Glomerular visceral epithelial cell (primary cell): Measurements from ENCODE around the gene NFAM1.

Experiments
- DNase-seq: peaks from one replicate; pipeline ENCODE4 v3.0.0-alpha.2; 2016; ENCODE audit errors: extremely low spot score

Gene NFAM1

DNA sequence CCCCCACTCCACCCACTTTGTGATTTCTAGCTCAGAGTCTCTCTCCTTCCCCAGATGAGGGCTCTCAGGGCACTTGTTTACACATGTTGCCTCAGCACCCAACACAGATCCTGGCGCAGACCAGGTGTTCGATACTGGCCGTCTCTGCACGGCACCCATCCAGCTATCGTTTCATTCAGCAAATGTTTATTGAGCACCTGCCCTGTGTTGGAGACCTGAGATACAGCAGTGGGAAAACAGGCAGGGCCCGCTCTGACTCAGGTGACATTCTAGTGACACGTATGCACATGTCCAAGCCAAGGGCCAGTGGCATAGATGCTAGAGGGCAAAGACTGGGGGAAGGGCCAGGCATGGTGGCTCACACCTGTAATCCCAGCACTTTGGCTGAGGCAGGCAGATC is 71.9 kb downstream of the NFAM1 start:
- DNase-seq, result no peak

DNA sequence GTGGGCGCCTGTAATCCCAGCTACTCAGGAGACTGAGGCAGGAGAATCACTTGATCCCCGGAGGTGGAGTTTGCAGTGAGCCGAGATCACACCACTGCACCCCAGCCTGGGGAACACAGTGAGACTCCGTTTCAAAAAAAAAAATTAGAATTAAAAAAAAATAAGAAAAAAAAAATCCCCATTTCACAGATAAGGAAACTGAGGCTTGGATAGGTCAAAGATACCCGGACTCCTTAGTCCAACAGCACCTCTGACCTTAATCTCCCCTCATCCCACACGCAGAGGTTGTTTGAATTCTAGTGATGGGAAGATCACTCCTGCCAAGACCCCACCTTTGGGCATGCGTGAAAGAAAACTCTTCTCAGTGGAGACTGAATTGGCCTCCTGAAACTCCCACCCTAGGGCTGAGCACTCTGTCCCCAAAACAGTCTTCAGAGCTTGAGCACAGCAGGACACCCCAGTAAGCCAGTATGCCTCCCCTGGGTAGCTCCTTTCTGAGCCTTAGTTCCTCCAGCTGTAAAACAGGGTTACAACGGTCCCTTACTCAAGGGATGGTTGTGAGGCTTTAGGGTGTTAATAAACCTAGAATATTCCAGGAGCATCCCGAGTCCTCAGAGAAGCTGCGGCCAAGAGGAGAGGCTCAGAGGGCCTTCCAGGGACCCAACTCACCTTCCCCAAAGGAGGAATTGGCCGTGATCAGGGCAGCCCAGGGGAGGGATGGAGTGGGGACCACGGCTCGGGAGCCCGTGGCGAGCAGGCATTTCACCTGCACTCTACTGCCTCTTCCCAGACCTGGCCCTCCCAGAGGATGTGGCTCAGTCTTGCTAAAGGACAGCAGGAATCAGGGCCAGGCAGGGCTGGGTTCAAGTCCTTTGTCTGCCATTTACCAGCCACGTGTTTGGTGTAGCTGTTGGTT is 73.3 kb downstream of the NFAM1 start:
- no peak for DNase-seq

DNA sequence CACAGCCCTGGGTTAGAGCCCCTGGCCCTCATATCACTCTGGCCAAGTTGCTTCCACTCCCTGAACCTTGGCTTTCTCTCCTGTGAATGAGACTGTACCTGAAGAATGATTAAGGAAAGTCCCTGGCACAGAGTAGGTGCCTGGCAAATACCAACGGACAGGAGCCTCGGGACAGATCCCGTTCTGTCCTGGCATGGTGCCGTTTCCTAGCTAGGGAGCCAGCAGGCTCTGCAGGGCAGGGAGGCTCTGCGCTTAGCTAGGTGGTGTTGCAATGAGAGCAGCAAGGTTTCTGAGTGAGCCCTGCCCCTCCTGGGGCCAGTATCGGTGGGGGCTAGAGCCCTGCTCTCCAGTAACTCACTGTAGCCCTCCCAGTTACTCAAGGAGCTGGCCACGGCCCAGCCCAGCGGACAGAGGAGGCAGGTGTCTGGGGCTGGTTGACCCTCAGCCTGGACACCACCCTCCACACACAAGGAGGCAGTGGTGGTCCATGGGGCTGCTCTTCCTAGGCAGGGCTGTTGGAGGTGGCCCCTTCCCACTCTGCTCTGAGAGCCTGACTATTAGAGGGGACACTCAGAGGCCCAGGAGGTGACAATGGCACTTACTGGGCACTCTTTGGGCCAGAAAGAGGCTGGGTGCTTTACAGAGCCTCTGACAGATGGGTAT is 74.4 kb downstream of the NFAM1 start:
- no peak for DNase-seq

DNA sequence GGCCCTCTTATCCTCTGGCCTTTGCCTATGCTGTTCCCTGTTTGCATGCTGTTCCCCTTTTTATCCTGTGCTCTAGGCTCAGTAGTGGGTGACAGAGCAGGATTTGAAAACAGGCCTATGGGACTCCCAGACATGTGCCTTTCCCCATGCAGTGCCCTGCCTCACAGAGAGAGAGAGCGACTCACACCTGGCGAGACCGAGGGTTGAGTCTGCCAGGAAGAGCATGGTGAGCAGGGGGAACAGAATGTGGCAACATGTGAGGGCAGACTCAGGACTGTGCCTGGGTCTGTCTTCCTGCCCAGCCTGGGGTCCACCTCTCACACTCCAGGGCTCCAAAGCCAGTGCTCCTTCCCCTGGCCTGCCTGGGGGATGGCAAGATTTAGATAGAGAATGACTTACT is 75.0 kb downstream of the NFAM1 start:
- DNase-seq, result no peak

DNA sequence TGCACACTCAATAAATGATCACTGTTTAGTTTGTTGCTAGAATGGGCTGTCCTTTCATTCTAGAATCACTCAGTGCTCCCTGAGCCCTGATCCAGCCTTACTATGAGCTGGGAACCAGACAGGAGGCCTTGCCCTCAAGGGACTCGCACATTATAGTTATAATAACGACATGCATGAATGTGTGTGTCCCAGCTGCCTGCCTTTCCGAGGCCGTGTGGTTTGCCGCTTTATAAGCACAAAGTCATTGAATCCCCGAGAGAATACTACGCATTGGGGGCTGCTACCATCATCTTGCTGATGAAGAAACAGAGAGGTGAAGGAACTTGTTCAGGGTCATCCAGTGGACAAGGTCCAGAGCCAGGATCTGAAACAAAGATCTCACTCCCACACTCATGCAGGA is 75.7 kb downstream of the NFAM1 start:
- no peak for DNase-seq

DNA sequence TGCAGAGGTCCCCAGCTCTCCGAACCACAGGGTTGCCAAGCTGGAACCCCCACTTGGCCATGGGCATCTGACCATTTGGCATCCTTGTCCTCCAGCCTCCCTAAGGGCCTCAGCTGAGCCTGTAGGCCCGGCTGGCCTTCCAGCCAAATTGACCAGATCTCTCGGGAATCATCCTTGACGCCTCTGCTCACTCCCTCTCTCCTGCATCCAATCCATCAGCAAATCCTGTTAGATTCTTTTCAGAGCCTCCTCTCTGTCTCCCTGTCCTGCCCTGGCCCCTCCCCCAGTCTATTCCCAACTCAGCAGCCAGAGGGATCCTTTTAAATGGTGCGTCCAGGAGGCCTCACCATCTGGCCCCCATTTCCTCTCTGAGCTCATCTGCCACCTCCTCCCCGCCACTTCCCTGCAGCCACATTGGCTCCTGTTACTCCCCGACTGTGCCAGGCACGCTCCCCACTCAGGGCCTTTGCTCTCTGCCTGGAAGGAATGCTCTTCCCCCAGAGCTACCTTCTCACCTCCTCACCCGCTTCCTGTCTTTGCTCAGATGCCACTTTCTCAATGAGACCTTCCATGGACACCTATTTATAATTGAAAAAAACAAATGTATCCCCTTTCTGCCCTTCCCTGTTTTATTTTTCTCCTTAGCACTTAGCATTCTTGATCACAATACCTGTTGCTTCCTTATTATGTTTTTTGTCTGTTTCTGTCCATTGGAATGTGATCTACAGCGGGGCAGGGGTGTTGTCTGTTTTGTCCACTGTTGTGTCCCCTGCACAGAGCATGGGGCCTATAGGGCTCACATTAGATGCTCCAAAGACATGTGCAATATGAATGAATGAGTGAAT is 78.1 kb downstream of the NFAM1 start:
- no peak for DNase-seq

DNA sequence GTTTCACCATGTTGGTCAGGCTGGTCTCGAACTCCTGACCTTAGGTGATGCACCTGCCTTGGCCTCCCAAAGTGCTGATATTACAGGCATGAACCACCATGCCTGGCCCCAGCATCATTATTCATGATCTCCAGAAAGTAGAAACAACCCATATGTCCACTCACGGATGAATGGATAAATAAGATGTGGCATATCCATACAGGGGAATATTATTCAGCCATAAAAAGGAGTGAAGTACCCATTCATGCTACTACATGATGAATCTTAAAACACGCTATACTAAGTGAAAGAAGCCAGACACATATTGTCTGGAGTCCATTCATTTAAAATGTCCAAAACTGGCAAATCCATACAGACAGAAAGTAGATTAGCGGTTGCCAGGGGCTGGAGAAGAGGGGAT is 81.8 kb downstream of the NFAM1 start:
- no peak for DNase-seq

DNA sequence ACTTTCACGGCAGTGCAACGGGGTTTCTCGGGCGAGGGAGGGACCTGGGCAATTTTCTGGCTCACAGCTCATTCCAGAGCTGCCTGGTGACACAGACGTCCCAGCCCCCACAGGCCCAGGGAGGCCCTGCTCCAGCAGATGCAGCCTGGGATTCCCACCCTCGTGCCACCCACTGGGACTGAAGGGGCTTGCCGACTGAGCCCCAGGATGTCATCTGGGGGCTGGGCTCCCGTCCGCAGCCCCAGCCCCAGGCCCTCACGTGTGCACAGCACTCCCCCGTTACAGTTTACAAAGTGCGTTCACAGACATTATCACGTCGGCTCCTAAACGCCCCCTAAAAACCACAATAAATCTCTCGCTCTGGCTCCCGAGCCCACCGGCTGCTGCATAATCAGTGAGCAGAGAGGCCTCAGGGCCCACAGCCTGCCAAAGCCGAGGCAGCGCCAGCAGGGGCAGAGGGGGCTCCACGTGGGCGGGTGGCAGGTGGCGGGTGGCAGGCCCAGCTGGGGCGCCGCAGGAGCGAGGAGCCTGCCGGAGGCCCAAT is 84.8 kb downstream of the NFAM1 start:
- no peak for DNase-seq

DNA sequence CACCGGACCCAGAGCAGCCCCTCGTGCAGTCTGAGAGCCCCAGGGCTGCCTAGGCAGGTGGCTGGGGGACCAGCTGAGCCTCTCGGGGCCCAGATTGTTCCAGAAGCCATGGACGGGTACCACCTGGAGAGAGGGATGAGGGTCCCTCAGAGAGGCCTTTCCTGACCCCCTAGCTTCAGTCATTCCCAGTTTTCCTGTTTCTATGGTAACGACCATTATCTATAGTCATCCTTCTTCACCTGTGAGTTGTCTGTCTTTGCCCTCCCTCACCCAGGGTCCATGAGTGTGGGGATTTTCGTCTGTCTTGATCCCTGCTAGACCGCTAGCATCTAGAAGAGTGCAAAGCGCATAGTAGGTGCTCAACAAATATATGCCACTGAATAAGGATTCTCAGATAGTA is 85.5 kb downstream of the NFAM1 start:
- no peak for DNase-seq

DNA sequence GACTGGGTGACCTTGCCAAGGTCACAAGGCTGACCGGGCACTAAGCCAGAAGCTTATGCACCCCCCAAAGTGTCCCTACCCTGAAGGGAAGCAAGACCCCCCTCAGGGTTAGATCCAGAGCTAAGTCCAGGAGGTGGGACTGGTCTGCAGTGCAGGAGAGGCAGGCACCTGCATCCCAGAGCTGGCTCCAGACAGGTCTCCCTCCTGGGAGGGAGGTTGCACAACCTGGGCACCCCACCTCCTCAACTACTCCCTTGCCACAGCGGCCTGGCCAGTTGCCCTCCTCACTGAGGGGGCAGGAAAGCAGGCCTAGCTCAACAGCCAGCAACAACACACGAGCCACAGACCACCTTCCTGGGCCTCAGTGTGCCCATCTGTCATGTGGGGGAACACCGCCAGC is 86.7 kb downstream of the NFAM1 start:
- DNase-seq, result no peak

DNA sequence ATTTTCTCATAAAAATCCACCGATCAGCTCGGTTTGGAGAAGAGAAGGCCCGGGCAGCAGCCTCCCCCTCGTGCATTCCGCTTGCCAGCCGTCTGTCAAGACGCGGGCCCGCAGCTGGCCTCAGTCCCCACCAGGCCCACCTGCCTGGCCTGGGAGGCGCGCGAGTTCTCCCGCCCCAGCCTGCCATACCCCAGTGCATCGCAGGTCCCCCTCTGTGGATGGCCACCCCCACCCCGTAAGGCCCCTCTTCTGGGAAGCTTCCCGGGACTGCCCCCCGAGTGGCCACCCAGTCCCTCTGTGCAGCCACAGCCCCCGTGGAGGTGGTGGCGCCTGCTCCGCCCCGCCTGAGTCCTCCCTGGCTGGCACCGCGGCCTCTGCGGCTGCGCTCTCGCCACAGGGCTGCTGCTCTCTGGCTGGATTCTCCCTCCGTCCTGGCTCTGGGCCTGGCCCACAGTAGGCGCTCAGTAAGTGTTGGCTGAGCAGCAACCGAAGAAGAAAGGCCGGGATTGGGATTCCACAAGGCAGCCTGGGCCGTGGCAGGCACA is 87.8 kb downstream of the NFAM1 start:
- no peak for DNase-seq

DNA sequence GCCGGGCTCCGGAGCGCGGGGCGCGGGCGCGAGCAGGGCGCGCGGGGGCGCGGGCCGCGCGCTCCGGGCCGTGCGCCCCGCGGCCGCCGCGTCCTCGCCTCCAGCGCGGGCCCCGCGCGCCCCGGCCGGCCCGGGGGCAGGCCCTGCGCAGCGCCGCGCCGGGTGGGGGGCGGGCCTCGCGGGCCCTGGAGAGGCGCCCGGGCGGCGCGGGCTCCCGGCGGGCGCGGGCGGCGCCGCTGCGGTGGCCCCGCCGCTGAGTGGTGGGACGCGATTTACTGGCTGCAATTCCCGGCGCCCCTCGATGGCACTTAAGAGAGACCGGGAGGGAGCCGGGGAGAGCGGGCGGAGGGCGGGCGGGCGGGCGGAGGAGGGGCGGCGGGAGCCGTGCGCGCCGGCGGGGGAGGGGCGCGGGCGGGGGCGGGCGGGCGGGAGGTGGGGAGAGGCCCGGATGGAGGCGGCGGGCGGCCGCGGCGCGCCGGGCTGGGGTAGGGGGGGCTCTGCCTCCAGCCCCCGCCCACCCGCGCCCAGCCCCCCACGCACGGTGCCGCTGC is 88.6 kb downstream of the NFAM1 start:
- DNase-seq, result no peak

DNA sequence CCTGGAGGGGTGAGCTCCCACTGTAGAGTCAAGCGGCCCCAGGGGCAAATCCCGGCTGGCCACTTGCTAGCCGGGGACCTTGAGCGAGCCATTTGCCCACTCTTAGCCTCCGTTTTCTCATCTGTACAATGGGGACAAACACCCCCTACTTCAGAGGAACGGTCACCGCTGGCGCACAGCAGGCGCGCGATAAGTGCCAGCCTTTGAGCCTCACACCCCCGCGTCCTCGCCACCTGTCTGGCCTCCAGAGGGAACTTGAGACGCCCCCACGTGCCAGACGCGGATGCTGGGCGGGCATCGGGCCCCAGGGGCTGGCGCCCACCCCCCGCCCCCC is 89.1 kb downstream of the NFAM1 start:
- DNase-seq, result no peak

DNA sequence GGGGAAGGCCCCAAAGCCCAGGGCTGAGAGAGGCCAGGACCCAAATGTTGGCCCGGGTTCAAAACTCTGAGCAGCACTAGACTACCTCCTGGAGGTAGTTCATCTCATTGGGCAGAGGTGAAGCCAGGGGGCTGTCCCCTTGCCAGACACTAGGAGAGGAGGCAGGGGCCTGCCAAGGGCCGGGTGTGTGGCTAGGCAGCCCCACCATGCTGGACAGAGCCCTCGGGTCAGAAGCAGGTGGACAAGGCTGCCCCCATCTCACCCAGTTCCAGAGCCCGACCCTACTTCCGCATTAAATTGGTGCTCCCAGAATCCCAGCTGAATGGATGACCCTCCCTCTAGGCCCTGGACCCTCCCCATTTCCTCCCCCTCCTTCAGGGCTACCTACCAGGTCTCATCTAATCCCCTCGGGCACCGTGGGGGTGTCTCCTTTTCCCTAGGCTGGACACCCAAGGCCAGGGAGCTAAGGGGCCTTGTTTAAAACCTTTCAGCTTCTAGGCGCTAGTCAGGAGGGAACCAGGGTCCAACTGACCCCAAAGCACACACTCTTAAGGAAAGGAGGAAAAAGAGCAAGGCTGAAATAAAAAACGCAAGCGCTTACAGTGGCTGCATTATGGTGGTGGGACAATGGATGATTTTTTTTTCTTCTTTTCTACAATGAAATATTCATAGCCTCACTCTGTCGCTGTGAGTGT is 89.6 kb downstream of the NFAM1 start:
- no peak for DNase-seq

DNA sequence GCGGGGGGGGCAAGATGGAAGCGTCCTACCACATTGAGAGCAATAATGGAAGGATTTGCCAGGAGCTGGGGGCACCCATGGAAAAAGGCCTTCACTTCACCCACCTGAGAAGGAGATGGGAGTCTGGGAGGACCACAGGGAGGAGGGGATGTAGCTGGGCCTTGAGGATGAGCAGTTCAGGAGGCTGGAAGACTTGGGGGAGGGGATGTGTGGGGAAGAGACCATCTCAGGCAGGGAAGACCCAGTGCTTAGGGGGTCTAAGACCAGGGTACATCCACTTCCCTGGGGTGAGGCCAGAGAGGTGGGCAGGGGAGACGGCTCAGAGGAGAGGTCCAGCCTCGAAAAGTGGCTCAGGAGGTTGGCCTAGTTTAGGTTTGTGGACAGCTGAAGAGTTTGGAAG is 90.4 kb downstream of the NFAM1 start:
- DNase-seq, result no peak

DNA sequence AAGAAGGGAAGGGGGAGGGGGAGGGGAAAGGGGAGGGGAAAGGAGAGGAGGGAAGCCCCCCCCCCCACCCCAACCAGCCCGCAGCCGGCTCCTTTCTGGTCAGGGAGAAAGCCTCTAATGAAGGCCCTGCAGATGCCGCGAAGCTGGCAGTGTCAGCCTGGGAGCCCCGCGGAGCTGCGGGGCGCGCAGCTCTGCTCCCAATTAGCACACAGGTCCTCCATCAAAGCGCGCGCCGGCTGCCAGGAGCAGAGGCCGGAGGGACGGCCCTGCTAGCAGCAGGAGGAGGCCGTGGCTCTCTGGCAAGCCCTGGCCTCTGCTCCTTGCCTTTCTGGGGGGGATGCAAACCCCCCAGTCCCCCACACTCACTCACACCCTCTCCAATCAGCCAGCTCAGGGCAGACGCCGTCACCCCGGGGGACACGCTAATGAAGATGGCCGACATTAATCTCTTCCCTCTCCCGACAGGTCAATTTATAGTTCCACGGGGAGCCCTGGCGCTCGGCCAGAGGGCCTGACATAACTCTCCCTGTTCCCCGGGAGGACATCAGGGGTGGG is 91.3 kb downstream of the NFAM1 start:
- DNase-seq, result no peak

DNA sequence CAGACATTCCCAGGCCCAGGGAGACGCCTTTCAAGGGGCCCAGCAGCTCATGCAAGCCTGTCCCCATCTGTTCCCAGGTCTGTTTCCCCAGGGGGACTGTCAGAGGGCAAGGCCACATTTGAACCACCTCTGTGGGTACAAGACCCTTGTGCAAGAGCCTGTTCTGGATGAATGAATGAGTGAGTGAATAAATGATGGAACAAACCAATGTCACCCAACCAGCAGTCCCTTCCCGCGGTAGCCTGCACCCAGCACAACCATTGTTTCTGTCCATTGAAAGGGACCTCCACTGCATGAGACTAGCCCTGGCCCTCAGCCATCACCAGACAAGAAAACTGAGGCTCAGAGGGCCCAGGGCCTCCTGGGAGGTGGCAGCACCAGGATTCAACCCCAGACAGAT is 92.1 kb downstream of the NFAM1 start:
- no peak for DNase-seq

DNA sequence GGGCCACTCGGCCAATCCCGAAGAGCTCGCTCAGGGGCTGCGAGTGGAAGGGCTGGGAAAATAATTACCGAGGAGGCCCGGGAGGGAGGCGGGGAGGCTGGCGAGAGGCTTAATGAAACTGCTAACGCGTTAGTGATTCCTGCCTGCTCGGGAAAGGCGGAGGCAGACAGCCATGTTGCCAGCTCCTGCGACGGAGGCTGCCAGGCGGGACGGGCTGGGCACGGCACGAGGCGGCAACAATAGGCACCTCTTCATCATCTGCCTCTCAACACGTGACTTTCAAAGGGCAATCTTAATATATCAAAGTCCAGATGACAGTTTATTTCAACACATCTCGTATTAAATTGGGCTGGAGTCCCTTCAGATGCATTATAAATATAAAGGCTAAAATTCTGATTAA is 93.7 kb downstream of the NFAM1 start:
- DNase-seq, result no peak

DNA sequence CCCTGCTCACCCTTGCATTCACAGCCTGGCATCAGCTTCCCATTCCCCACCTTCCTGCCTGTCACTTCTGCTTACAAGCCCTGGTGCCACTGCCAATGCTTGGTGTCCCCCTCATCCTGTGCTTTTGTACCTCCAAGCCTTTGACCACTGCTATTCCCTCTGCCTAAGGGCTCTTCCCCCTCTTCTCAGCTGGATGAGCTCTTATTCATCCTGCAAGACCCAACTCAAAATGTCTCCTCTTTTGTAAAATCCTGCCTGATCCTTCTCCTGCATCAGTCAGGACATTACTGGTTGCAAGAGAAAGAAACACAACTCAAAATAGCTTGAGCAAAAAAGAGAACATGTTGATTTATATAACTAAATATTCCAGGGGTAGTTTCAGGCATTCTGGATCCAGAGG is 94.8 kb downstream of the NFAM1 start:
- DNase-seq, result no peak

DNA sequence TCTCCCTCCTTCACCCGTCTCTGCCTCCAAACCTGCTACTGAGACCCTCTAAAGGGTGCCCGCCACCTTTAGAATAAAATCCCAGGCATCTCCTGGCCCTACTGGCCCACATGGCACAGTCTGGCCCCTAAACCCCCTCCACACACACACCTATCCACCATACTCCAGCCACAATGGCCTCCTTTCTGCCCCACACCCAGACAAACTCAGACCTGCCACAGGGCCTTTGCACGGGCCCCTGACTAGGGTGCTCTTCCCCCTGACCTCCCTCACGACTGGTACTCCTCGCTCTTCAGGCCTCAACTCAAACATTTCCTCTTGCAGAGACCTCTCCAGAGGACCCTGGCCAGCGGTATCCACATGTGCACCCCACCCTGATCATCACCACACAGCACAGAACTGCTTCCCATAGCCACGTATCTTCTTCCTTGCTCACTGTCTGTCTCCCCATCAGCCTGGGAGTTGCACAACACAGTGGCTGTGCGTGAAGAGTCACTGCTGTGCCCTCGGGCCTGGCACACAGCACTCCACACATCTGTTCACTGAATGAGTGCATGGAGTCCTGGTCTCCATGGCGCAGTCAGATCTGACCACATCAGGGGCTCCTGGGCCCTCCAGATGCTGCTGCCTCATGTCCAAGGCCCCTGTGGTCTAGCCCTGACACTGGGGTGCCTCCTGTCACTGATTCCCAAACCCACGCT is 95.5 kb downstream of the NFAM1 start:
- no peak for DNase-seq
